GM12865 (cell line): ENCODE measurements around the gene PIGS.

Experiments
- DNase-seq: peaks from one replicate; pipeline ENCODE4 v3.0.0; 2010; ENCODE audit warnings: low read depth
- H3K4me3 ChIP-seq: 2 replicates; pipeline ENCODE4 v1.5.1; 2011; ENCODE audit warnings: mild to moderate bottlenecking, low read depth, low read length, control low read depth
- CTCF ChIP-seq: IDR thresholded peaks from 2 replicates; pipeline ENCODE4 v1.5.1; 2011; ENCODE audit warnings: low read length, control low read depth, low read depth, inconsistent platforms; ENCODE audit not compliant: insufficient read depth; ENCODE audit errors: missing control alignments

PIGS gene

GRCh38 chr17:28528327-28529012 is 42.9 kb downstream of the PIGS start:
- TF ChIP-seq CTCF, result no peak
- DNase-seq, result no peak

GRCh38 chr17:28527859-28528258 is 43.5 kb downstream of the PIGS start:
- no peak for DNase-seq
- TF ChIP-seq CTCF, result no peak
- no peak overlapping the region for H3K4me3 ChIP-seq

More at GRCh38 chr17:28528327-28529012, 42.9 kb downstream of the PIGS start:
- H3K4me3 ChIP-seq, result no peak overlapping the region

- TF ChIP-seq CTCF, result no peak
- DNase-seq, result no peak
- H3K4me3 ChIP-seq, result no peak overlapping the region
Observed at GRCh38 chr17:28527181-28527681, 44.1 kb downstream of the PIGS start.

- H3K4me3 ChIP-seq, result no peak overlapping the region
- DNase-seq, result no peak
- no peak for TF ChIP-seq CTCF
Observed at GRCh38 chr17:28526381-28526780, 44.9 kb downstream of the PIGS start.

GRCh38 chr17:28524476-28525424 is 46.6 kb downstream of the PIGS start:
- H3K4me3 ChIP-seq, result no peak overlapping the region
- TF ChIP-seq CTCF, result no peak
- no peak for DNase-seq

- no peak for DNase-seq
- no peak overlapping the region for H3K4me3 ChIP-seq
- TF ChIP-seq CTCF, result no peak
Observed at GRCh38 chr17:28523876-28524275, 47.4 kb downstream of the PIGS start.
